NCI-H2029 (cell line): ENCODE results near the gene MARCHF2.
"Not testable (repeated sequence)": the region's sequence is repeated elsewhere in the genome, so short reads cannot be mapped to it uniquely, and the experiment has no call there.

Source experiments
- DNase-seq: peaks from one replicate; lab custom pipeline; 2025; lab: John Stamatoyannopoulos, UW

The MARCHF2 gene, protein sequence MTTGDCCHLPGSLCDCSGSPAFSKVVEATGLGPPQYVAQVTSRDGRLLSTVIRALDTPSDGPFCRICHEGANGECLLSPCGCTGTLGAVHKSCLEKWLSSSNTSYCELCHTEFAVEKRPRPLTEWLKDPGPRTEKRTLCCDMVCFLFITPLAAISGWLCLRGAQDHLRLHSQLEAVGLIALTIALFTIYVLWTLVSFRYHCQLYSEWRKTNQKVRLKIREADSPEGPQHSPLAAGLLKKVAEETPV

DNA sequence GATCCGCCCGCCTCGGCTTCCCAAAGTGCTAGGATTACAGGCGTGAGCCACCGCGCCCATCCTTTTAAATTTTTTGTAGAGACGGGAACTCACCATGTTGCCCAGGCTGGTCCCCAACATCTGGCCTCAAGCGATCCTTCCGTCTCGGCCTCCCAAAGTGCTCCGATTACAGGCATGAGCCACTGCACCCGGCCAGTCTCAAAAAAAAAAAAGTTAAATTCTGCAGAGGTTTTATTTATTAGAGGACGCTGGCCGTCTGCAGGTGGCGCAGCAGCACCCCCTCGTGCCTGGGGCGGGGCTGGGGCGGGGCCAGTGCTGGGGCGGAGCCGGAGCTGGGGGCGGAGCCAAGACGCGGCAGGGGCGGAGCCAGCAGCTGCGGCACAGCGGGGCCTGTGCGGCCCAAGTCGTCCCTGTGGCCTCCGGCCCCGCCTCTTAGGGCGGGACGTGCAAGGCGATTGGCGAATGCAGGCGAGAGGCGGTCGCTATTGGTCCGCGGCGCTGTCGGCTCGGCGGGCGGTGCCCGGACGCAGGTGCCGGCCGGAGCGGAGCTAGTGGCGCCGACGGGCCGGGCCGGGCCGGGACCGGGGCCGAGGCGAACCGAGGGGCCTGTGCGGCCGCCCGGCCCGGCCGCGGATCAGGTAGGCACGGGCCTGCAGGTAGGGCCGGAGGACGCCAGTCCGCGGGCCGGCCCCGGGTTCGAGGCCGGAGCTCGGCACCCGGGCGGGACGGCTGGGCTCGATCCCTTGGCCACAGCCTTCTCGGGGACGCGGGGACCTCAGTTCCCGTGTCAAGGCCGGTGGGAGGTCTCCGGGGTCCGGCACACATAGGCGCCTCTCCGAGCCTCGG is at the start of gene MARCHF2:
MARCHF2 (plus strand) TSS at position 523 of the 846 bp plus-strand sequence. CDS start 8,536 bp downstream, outside the sequence.
- DNase-seq = peak; percentile 97

DNA sequence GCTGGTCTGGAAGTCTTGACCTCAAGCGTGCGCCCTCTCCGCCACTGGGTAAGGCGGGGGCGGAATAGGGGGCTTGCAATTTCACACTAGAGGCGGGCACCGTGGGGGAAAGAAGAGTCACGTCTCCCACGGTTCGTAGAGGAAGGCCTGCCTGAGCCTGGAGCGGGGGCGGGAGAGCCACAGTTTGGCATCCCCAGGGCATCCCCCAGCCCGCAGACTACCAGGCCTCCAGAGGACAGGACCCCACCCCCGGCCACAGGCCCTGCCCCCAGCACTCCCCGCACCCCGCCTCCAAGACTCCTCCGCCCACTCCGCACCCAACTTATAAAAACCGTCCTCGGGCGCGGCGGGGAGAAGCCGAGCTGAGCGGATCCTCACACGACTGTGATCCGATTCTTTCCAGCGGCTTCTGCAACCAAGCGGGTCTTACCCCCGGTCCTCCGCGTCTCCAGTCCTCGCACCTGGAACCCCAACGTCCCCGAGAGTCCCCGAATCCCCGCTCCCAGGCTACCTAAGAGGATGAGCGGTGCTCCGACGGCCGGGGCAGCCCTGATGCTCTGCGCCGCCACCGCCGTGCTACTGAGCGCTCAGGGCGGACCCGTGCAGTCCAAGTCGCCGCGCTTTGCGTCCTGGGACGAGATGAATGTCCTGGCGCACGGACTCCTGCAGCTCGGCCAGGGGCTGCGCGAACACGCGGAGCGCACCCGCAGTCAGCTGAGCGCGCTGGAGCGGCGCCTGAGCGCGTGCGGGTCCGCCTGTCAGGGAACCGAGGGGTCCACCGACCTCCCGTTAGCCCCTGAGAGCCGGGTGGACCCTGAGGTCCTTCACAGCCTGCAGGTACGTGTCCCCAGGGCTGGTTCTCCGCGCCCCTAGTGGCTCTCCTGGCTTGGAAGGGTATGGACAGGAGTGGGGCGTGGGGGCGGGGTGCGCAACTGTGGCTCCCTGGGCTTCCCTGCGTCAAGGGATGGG is 49.0 kb upstream of the MARCHF2 start, which contains the start of gene ANGPTL4:
ANGPTL4 (plus strand) TSS at position 353 of the 969 bp plus-strand sequence; CDS start at position 520, 167 bp downstream.
- no peak for DNase-seq

DNA sequence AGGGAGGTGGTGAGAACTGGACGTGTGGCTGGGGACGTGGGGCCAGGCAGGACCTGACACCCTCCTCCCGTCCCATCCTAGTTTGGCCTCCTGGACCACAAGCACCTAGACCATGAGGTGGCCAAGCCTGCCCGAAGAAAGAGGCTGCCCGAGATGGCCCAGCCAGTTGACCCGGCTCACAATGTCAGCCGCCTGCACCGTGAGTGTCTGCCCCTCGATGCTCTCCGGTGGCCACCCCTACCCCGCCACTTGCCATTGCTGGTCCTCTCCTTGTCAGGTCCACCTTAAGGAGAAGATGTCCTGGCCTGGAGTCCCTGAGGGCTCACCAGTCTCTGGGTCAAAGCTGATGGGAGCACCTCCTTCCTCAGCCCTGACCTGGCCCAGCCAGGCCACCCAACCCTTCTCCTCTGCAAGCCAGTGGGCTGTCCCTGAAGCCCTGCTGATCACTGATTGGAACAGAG is 47.0 kb upstream of the MARCHF2 start:
- DNase-seq = no peak

DNA sequence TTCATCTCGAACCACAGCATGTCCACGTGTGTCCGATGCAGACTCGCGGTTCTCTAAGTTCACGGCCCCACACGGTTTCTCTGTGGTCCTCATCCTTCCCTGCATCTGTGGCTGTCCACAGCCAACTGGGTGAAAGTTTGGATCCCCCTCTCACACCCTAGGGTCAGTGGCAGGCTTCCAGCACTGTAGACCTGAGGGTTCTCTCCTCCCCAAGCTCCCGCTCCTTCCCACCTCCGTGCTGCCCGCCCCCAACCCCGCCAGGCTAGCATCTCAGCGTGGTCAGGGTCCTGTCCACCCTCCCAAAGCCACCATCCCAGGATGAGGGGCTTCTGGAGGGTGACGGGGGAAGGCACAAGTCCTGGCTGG is 46.2 kb upstream of the MARCHF2 start:
- no peak for DNase-seq

DNA sequence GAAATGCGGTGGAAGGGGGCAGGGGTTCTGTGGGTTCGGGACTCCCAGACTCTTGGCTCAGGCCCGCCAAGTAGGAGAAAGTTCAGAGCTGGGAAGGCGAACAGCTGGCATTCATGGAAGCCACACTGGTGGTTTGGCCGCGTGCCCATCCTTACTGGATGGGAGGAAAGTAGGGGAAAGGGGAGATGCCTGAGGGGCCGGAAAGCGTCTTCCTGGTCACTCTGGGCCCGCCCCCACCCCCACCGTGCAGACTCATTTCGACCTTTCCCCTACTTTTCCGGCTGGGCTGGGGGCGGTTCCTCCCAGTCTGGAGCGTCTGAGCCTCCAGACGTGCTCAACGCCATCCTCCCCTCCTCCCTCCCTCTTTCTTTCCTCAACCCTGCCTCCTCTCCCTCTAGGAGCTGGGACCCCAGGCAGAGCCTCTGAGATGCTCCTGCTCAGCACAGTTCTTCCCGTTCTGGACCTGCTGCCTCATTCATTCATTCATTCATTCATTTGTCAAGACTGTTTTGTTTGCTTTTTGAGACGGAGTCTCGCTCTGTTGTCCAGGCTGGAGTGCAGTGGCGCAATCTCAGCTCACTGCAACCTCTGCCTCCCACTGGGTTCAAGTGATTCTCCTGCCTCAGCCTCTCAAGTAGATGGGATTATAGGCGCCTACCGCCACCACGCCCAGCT is 45.6 kb upstream of the MARCHF2 start:
- peak; percentile 64 for DNase-seq

DNA sequence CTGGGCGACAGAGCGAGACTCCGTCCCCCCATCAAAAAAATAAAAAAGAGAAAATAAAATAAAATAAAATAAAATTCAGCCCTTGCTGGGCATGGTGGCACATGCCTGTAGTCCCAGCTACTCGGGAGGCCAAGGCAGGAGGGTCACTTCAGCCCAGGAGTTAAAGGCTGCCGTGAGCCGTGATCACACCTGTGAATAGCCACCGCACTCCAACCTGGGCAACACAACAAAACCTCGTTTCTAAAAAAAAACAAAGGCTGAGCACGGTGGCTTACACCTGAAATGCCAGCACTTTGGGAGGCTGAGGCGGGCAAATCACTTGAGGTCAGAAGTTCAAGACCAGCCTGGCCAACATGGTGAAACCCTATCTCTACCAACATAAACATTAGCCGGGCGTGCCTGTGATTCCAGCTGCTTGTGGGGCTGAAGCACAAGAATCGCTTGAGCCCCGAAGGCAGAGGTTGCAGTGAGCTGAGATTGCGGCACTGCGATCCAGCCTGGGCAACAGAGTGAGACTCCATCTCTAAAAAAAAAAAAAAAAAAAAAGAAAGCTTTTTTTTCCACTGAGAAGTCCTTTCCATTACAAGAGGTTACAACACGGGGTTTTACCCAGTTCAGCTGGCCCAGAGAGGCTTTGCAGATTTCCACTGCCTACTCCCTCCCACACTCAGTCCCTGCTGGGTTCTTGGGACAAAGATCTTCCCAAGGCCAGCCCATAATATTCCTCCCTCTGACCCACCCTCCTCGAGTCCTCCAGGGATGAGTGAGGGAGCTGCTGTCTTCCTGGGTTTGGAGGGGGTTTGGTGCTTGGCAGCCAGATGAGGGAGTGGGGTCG is 42.7 kb upstream of the MARCHF2 start:
- no peak for DNase-seq

DNA sequence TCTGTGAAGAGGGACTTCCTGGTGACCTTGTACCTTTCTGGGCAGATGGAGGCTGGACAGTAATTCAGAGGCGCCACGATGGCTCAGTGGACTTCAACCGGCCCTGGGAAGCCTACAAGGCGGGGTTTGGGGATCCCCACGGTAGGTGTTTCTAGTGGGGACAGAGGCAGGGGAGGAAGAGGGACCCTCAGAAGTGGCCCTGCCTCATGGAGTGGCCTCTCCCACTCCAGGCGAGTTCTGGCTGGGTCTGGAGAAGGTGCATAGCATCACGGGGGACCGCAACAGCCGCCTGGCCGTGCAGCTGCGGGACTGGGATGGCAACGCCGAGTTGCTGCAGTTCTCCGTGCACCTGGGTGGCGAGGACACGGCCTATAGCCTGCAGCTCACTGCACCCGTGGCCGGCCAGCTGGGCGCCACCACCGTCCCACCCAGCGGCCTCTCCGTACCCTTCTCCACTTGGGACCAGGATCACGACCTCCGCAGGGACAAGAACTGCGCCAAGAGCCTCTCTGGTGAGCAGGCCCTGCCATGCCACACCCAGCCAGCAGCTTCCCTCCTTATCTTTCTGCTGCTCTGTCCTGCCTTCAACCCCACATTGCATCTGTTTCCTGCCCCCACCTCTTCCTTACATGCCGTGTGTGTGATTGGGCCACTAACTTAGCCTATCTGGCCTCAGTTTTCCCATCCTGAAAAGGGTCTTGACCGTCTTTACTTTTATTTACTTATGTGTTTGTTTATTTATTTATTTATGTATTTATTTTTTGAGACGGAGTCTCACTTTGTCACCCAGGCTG is 41.9 kb upstream of the MARCHF2 start:
- no peak for DNase-seq

DNA sequence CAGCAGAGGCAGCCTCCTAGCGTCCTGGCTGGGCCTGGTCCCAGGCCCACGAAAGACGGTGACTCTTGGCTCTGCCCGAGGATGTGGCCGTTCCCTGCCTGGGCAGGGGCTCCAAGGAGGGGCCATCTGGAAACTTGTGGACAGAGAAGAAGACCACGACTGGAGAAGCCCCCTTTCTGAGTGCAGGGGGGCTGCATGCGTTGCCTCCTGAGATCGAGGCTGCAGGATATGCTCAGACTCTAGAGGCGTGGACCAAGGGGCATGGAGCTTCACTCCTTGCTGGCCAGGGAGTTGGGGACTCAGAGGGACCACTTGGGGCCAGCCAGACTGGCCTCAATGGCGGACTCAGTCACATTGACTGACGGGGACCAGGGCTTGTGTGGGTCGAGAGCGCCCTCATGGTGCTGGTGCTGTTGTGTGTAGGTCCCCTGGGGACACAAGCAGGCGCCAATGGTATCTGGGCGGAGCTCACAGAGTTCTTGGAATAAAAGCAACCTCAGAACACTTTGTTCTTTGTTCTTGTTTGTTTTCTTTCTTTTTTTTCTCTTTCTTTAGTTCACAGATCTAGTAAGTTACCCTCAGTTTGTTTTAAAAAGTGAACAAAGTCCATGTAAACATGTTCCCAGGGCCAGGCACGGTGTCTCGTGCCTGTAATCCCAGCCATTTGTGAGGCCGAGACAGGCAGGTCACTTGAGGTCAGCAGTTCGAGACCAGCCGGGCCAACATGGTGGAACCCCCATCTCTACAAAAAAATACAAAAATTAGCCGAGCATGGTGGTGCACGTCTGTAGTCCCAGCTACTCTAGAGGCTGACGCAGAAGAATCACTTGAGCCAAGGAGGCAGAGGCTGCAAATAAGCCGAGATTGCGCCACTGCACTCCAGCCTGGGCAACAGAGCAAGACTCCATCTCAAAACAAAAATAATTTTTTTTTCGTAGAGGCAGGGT is 39.0 kb upstream of the MARCHF2 start:
- DNase-seq = no peak

DNA sequence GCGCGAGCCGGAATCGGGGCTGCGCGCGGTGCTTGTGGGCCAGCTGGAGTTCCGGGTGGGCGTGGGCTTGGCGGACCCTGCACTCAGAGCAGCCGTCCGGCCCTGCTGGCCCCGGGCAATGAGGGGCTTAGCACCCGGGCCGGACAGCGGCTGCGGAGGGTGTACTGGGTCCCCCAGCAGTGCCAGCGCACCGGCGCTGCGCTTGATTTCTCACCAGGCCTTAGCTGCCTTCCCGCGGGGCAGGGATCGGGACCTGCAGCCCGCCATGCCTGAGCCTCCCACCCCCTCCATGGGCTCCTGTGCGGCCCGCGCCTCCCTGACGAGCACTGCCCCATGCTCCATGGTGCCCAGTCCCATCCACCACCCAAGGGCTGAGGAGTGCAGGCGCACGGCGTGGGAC is 37.3 kb upstream of the MARCHF2 start:
- DNase-seq = not testable (repeated sequence)

DNA sequence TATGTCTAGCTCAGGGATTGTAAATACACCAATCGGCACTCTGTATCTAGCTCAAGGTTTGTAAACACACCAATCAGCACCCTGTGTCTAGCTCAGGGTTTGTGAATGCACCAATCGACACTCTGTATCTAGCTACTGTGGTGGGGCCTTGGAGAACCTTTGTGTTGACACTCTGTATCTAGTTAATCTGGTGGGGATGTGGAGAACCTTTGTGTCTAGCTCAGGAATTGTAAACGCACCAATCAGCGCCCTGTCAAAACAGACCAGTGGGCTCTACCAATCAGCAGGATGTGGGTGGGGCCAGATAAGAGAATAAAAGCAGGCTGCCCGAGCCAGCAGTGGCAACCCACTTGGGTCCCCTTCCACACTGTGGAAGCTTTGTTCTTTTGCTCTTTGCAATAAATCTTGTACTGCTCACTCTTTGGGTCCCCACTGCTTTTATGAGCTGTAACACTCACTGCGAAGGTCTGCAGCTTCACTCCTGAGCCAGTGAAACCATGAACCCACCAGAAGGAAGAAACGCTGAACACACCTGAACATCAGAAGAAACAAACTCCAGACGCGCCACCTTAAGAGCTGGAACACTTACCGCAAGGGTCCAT is 36.6 kb upstream of the MARCHF2 start:
- not testable (repeated sequence) for DNase-seq

DNA sequence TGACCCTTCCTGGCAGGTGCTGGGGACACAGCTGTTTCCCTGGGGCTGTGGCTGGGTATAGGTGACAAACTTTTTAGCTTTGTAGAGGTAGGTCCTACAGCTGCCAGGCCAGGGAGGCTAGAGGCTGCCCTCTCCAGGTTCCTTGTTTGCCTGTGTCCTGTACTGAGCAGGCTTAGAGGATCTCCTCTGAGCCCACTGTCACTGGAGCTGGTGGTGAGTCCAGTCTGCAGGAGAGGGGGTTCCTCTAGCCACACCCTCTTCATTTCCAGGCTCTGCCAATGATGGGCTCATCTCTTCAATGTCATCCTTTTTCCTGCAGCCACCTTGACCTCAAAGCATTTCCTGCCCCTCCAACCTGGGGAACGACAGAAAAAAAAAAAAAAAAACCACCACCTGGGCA is 35.5 kb upstream of the MARCHF2 start:
- DNase-seq = no peak

DNA sequence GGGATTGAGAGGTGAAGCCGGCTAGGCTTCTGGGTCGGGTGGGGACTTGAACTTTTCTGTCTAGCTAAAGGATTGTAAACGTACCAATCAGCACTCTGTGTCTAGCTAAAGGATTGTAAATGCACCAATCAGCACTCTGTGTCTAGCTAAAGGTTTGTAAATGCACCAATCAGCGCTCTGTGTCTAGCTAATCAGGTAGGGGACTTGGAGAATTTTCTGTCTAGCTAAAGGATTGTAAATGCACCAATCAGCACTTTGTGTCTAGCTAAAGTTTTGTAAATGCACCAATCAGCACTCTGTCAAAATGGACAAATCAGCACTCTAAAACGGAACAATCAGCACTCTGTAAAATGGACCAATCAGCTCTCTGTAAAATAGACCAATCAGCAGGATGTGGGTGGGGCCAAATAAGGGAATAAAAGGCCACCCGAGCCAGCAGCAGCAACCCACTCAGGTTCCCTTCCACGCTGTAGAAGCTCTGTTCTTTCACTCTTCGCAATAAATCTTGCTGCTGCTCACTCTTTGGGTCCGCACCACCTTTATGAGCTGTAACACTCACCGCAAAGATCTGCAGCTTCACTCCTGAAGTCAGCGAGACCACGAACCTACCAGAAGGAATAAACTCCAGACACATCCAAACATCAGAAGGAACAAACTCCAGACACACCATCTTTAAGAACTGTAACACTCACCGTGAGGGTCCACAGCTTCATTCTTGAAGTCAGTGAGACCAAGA is 33.8 kb upstream of the MARCHF2 start:
- DNase-seq = not testable (repeated sequence)

DNA sequence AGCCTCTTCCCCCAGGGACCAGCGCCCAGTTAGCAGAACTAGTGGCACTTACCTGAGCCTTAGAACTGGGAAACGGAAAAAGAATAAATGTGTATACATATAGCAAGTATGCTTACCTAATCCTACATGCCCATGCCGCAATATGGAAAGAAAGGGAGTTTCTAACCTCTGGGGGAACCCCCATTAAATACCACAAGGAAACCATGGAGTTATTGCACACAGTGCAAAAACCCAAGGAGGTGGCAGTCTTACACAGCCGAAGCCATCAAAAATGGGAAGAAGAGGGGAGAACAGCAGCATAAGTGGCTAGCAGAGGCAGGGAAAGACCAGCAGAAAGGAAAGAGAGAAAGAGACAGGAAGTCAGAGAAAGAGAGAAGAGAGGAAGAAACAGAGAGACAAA is 28.5 kb upstream of the MARCHF2 start:
- DNase-seq = not testable (repeated sequence)

DNA sequence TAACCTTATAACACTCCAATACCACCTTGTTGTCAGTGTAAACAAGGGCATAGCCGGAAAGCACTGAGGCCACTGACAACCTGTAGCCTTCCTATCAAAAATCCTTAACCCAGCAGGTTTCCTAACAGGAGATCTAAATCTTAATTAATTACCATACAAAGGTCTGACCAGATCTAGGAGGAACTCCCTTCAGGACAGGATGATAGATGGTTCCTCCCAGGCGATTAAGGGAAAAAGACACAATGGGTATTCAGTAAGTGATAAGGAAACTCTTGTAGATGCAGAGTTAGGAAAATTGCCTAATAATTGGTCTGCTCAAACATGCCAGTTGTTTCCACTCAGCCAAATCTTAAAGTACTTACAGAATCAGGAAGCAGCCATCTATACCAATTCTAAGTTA is 28.0 kb upstream of the MARCHF2 start:
- not testable (repeated sequence) for DNase-seq

DNA sequence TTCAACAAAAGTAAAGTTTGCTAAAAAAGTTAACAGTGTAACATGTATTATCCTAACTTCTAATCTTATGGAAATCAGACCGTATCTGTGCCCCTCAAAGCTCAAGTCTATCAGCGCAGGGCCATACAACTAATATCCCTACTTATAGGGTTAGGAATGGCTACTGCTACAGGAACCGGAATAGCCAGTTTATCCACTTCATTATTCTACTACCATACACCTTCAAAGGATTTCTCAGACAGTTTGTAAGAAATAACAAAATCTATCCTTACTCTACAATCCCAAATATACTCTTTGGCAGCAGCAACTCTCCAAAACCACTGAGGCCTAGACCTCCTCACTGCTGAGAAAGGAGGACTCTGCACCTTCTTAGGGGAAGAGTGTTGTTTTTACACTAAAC is 27.5 kb upstream of the MARCHF2 start:
- DNase-seq = not testable (repeated sequence)

DNA sequence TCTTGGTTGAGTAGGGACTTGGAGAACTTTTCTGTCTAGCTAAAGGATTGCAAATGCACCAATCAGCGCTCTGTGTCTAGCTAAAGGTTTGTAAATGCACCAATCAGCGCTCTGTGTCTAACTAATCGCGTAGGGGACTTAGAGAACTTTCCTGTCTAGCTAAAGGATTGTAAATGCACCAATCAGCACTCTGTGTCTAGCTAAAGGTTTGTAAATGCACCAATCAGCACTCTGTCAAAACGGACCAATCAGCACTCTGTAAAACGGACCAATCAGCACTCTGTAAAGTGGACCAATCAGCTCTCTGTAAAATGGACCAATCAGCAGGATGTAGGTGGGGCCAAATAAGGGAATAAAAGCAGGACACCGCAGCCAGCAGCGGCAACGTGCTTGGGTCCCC is 26.7 kb upstream of the MARCHF2 start:
- not testable (repeated sequence) for DNase-seq

DNA sequence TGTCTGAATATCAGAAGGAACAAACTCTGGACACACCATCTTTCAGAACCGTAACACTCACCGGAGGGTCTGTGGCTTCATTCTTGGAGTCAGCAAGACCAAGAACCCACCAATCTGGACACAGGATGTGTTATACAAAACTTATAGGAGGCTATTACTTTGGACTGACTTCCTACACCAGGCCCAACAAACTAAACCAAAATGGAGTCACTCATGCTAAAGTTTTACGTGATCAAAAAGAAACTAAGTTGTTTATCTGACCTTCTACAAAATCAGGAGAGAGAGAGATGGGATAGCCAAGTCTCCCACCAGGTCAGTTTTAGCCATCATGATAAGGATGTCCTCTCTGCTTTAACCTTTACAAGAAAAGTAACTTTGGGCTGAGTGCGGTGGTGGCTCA is 26.1 kb upstream of the MARCHF2 start:
- no peak for DNase-seq
